ENCODE results near the gene OR2V2.

- no peak for TF ChIP-seq CTCF (IDR thresholded peaks at IDR 0.05)
- no peak for TF ChIP-seq POLR2A (IDR thresholded peaks at IDR 0.05)
These were observed 21.3 kb downstream of the OR2V2 start for GRCh38 chr5:181168595-181169118.

All from uterus (tissue), 2 donors.